Smooth muscle cell (in vitro differentiated cells): Measurements from ENCODE around the gene LIN7A. TPM values are rescaled to one million over a fixed set of nuclear protein-coding genes. Genes with fewer than 3 reads are reported as not detected.

Experiments
- DNase-seq: peaks from one replicate; lab custom pipeline; 2025; ENCODE audit not compliant: unreplicated experiment; lab: John Stamatoyannopoulos, UW
- H2AFZ ChIP-seq: fragments of 200-600 bp; sonication (generic); 2 replicates; pipeline ENCODE4 v1.6.0; 2016; ENCODE audit warnings: antibody characterized with exemption, low read depth, mild to moderate bottlenecking
- H3F3A ChIP-seq: fragments of 200-600 bp; sonication (generic); 2 replicates; pipeline ENCODE4 v1.6.0; 2017; ENCODE audit warnings: antibody characterized with exemption, low read depth
- H3K27ac ChIP-seq: fragments of 200-600 bp; sonication (generic); 2 replicates; pipeline ENCODE4 v1.5.1; 2016; ENCODE audit warnings: low read depth, mild to moderate bottlenecking
- H3K27me3 ChIP-seq: fragments of 200-600 bp; sonication (generic); 2 replicates; pipeline ENCODE4 v1.6.1; 2016; ENCODE audit warnings: low read depth, mild to moderate bottlenecking
- H3K36me3 ChIP-seq: fragments of 200-600 bp; sonication (generic); 2 replicates; pipeline ENCODE4 v1.5.1; 2016; ENCODE audit warnings: low read depth
- H3K4me1 ChIP-seq: fragments of 200-600 bp; sonication (generic); 2 replicates; pipeline ENCODE4 v1.5.1; 2016; ENCODE audit warnings: low read depth
- H3K4me2 ChIP-seq: fragments of 200-600 bp; sonication (generic); 2 replicates; pipeline ENCODE4 v1.6.0; 2016; ENCODE audit warnings: mild to moderate bottlenecking
- H3K4me3 ChIP-seq: fragments of 200-600 bp; sonication (generic); 2 replicates; pipeline ENCODE4 v1.5.1; 2016; ENCODE audit warnings: mild to moderate bottlenecking
- H3K79me2 ChIP-seq: fragments of 200-600 bp; sonication (generic); 2 replicates; pipeline ENCODE4 v1.6.0; 2016; ENCODE audit warnings: low read depth, mild to moderate bottlenecking
- H3K9ac ChIP-seq: fragments of 200-600 bp; sonication (generic); 2 replicates; pipeline ENCODE4 v1.6.0; 2016; ENCODE audit warnings: low read depth
- H3K9me3 ChIP-seq: fragments of 200-600 bp; sonication (generic); replicated peaks from 2 replicates; pipeline ENCODE4 v1.5.1; 2016; ENCODE audit warnings: low read depth
- H4K20me1 ChIP-seq: fragments of 200-600 bp; sonication (generic); 2 replicates; pipeline ENCODE4 v1.6.0; 2016; ENCODE audit warnings: low read depth
- CTCF ChIP-seq: fragments of 200-600 bp; sonication (generic); IDR thresholded peaks from 2 replicates; pipeline ENCODE4 v1.5.1; 2017; ENCODE audit warnings: borderline replicate concordance, mild to moderate bottlenecking, antibody characterized with exemption; ENCODE audit not compliant: insufficient read depth, poor library complexity, severe bottlenecking
- WGBS: methylation state at CpG from one replicate; pipeline ENCODE4 v1.1.7; 2016; ENCODE audit warnings: low lambda C conversion rate; 5-methylcytosine and 5-hydroxymethylcytosine counted together
- polyA plus RNA-seq: library from polyadenylated mRNA; unstranded; fragments of >200 nt; fragmentation: Nextera tagmentation; extraction: Ambion mirVana; gene quantifications from 2 replicates; pipeline ENCODE4 v1.2.1, GENCODE V29; 2016
- total RNA-seq: library from RNA; depleted of rRNA; stranded (reverse); fragments of >200 nt; gene quantifications from 2 replicates; pipeline ENCODE4 v1.2.3, GENCODE V29; 2014

The LIN7A gene
- total and polyA plus RNA-seq, 2 experiments from 2014 or later: 2.0 to 3.2 TPM

- Histone ChIP-seq H3K36me3 (no peaks in the 10 kb centered on the region), H3K4me3 (no peak overlapping the region), H3K9me3 (no peaks in the 10 kb centered on the region), H3K9ac (no peak overlapping the region), H3F3A (peaks cover 3% of the 10 kb centered on the region), H2AFZ (no peak overlapping the region), H4K20me1 (no peaks in the 10 kb centered on the region), H3K4me2 (no peak overlapping the region), H3K4me1 (peaks cover 7% of the 10 kb centered on the region), H3K27me3 (no peaks in the 10 kb centered on the region), H3K79me2 (no peaks in the 10 kb centered on the region), H3K27ac (no peak overlapping the region)
- TF ChIP-seq CTCF: no peak
- no peak for DNase-seq
- WGBS: 88% methylated on average over 1 of the region's 1 CpG
Measured at GRCh38 chr12:80781313-80781712, 156.4 kb downstream of the LIN7A start.

- Histone ChIP-seq H3K9ac (no peak overlapping the region), H3K4me3 (no peak overlapping the region), H3F3A (peaks cover 3% of the 10 kb centered on the region), H2AFZ (no peak overlapping the region), H3K36me3 (no peaks in the 10 kb centered on the region), H3K79me2 (no peaks in the 10 kb centered on the region), H3K4me1 (peaks cover 7% of the 10 kb centered on the region), H3K4me2 (no peak overlapping the region), H3K27ac (no peak overlapping the region), H3K27me3 (no peaks in the 10 kb centered on the region), H4K20me1 (no peaks in the 10 kb centered on the region), H3K9me3 (no peaks in the 10 kb centered on the region)
- WGBS: 80% methylated on average over 2 of the region's 2 CpGs
- DNase-seq: no peak
- TF ChIP-seq CTCF: no peak
Measured at GRCh38 chr12:80780746-80781145, 157.0 kb downstream of the LIN7A start.

GRCh38 chr12:80778005-80778541 is 159.7 kb downstream of the LIN7A start:
- Histone ChIP-seq H3K9ac (peak overlapping the region; percentile 43), H2AFZ (peak overlapping the region; percentile 94)
- DNase-seq: no peak

More at GRCh38 chr12:80778005-80778541, 159.7 kb downstream of the LIN7A start:
- Histone ChIP-seq H3K79me2 (no peaks in the 10 kb centered on the region), H3K4me3 (no peak overlapping the region), H4K20me1 (no peaks in the 10 kb centered on the region), H3F3A (peaks cover 3% of the 10 kb centered on the region), H3K4me2 (peak overlapping the region; percentile 10), H3K4me1 (peaks cover 7% of the 10 kb centered on the region), H3K27me3 (no peaks in the 10 kb centered on the region), H3K27ac (peak overlapping the region; percentile 89), H3K9me3 (no peaks in the 10 kb centered on the region), H3K36me3 (no peaks in the 10 kb centered on the region)
- TF ChIP-seq CTCF: no peak
- WGBS: 67% methylated on average over 3 of the region's 3 CpGs
